Fibroblast of lung (primary cell): ENCODE results near the gene FADS2. TPM values are rescaled to one million over a fixed set of nuclear protein-coding genes. Genes with fewer than 3 reads are reported as not detected.

Experiments
- DNase-seq, 2 donors: peaks; one replicate each; pipeline versions ENCODE4 v3.0.0 to v3.0.0-alpha.2; 2010; ENCODE audit warnings: low read depth in 2 of 2
- H2AFZ ChIP-seq: 2 replicates; pipeline ENCODE4 v1.5.1; 2012; ENCODE audit warnings: low read length, control low read depth, inconsistent platforms
- H3K27ac ChIP-seq: 2 replicates; pipeline ENCODE4 v1.5.1; 2011; ENCODE audit warnings: low read length, control low read depth; ENCODE audit not compliant: insufficient read depth
- H3K27me3 ChIP-seq: 2 replicates; pipeline ENCODE4 v1.5.1; 2011; ENCODE audit warnings: mild to moderate bottlenecking, low read length; ENCODE audit not compliant: control insufficient read depth, insufficient read depth
- H3K36me3 ChIP-seq: 2 replicates; pipeline ENCODE4 v1.5.1; 2011; ENCODE audit warnings: low read length; ENCODE audit not compliant: control insufficient read depth, insufficient read depth
- H3K4me1 ChIP-seq: 2 replicates; pipeline ENCODE4 v1.5.1; 2011; ENCODE audit warnings: low read length; ENCODE audit not compliant: control insufficient read depth, insufficient read depth; ENCODE audit errors: extremely low read depth
- H3K4me2 ChIP-seq: 2 replicates; pipeline ENCODE4 v1.5.1; 2011; ENCODE audit warnings: low read length, control low read depth; ENCODE audit not compliant: insufficient read depth; ENCODE audit errors: extremely low read depth
- H3K4me3 ChIP-seq, 4 experiments: fragments of 200-600 bp in 1 of 4; sonication (generic) in 1 of 4; replicated peaks in 1 of 4; 2 replicates each; pipeline ENCODE4 v1.5.1; 2011 to 2016; ENCODE audit warnings: low read length in 4 of 4, low read depth in 3 of 4, mild to moderate bottlenecking in 3 of 4, control low read depth in 2 of 4, inconsistent platforms in 1 of 4, mixed read lengths in 1 of 4; ENCODE audit not compliant: insufficient read depth in 1 of 4; ENCODE audit errors: control extremely low read depth in 1 of 4
- H3K79me2 ChIP-seq: 2 replicates; pipeline ENCODE4 v1.5.1; 2012; ENCODE audit warnings: mild to moderate bottlenecking, low read length, inconsistent platforms; ENCODE audit not compliant: control insufficient read depth, insufficient read depth
- H3K9ac ChIP-seq: 2 replicates; pipeline ENCODE4 v1.5.1; 2011; ENCODE audit warnings: mild to moderate bottlenecking, low read length, control low read depth; ENCODE audit not compliant: insufficient read depth
- H3K9me3 ChIP-seq: 2 replicates; pipeline ENCODE4 v1.5.1; 2012; ENCODE audit warnings: low read depth, low read length; ENCODE audit not compliant: control insufficient read depth, insufficient read depth
- H4K20me1 ChIP-seq: 2 replicates; pipeline ENCODE4 v1.5.1; 2011; ENCODE audit warnings: low read length; ENCODE audit not compliant: control insufficient read depth, insufficient read depth; ENCODE audit errors: extremely low read depth
- EZH2 ChIP-seq: IDR thresholded peaks from 2 replicates; pipeline ENCODE4 v1.5.1; 2012; ENCODE audit warnings: low read length, control low read depth, mild to moderate bottlenecking; ENCODE audit errors: missing control alignments
- polyA plus RNA-seq, 2 donors: library from polyadenylated mRNA; depleted of rRNA in 1 of 2; stranded (reverse) in 1 of 2; unstranded in 1 of 2; fragments of >200 nt; gene quantifications; 2 replicates each; pipeline ENCODE4 v1.2.1, GENCODE V29; 2011 to 2012; ENCODE audit warnings: missing spikeins in 1 of 2
- total RNA-seq: library from RNA; depleted of rRNA; stranded (reverse); fragments of >200 nt; gene quantifications from 2 replicates; pipeline ENCODE4 v1.2.1, GENCODE V29; 2014
- TF ChIP-seq, protein P1 (sequence below), 2 donors: IDR thresholded peaks in 1 of 2; conservative IDR thresholded peaks in 1 of 2; 1 replicate in 1 of 2; 2 replicates in 1 of 2; pipeline ENCODE4 v1.5.1; 2011 to 2012; ENCODE audit warnings: low read length in 2 of 2, control low read depth in 1 of 2, inconsistent platforms in 1 of 2, low read depth in 1 of 2, mild to moderate bottlenecking in 1 of 2

FADS2 gene
- total and polyA plus RNA-seq, 2 donors (not counting 1 experiment from before 2014, with no cell fraction given) = 418 to 932 TPM

DNA sequence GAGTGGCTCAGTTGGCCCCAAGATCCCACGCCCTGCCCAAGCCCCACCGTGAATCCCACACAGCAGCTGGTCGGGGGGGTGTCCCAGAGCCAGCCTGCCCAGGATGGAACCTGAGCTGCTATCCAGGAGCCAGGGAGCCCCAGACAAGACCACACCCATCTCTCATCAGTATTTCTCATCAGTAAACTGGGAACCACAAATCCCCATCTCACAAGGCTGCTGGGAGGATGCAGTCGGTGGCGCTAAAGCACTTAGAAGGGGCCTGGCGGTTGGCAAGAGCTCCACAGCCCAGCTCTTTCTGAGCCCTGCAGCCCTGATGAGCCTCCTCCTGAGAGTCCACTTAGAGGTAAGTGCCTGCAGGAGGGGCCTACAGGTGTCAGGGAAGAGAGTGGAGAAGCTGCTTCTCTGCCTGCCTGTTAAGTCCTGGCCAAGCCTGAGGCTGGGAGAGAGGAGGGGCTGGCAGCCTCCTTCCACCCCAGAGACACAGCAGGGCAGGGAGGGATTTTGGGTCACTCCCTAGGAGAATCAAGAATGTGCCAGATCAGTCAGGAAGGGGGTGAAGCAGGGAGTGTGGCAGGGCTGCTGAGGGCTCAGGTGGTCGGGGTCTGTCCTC is 57.2 kb downstream of the FADS2 start:
- no peak for DNase-seq
- Histone ChIP-seq H3K79me2 (peaks cover 34% of the 10 kb centered on the region), H2AFZ (no peak overlapping the region), H3K36me3 (peaks cover 2% of the 10 kb centered on the region), H3K4me2 (no peak overlapping the region), H3K27me3 (no peaks in the 10 kb centered on the region), H4K20me1 (no peaks in the 10 kb centered on the region), H3K9me3 (no peaks in the 10 kb centered on the region), H3K4me1 (peaks cover 3% of the 10 kb centered on the region), H3K9ac (no peak overlapping the region), H3K27ac (no peak overlapping the region), H3K4me3 (no peak overlapping the region)
- TF ChIP-seq, protein P1, sequence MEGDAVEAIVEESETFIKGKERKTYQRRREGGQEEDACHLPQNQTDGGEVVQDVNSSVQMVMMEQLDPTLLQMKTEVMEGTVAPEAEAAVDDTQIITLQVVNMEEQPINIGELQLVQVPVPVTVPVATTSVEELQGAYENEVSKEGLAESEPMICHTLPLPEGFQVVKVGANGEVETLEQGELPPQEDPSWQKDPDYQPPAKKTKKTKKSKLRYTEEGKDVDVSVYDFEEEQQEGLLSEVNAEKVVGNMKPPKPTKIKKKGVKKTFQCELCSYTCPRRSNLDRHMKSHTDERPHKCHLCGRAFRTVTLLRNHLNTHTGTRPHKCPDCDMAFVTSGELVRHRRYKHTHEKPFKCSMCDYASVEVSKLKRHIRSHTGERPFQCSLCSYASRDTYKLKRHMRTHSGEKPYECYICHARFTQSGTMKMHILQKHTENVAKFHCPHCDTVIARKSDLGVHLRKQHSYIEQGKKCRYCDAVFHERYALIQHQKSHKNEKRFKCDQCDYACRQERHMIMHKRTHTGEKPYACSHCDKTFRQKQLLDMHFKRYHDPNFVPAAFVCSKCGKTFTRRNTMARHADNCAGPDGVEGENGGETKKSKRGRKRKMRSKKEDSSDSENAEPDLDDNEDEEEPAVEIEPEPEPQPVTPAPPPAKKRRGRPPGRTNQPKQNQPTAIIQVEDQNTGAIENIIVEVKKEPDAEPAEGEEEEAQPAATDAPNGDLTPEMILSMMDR (conservative IDR thresholded peaks at IDR 0.05 in 1 of 2, IDR thresholded peaks at IDR 0.05 in 1 of 2; ENCODE audit: low read depth in 1 of 2, low read length in 2 of 2) = no peak
- TF ChIP-seq EZH2 = no peak

GRCh38 chr11:61885784-61886580 is 57.9 kb downstream of the FADS2 start:
- Histone ChIP-seq H4K20me1 (no peaks in the 10 kb centered on the region), H2AFZ (no peak overlapping the region), H3K27me3 (no peaks in the 10 kb centered on the region), H3K79me2 (peaks cover 34% of the 10 kb centered on the region), H3K36me3 (peaks cover 2% of the 10 kb centered on the region), H3K4me1 (peaks cover 3% of the 10 kb centered on the region), H3K27ac (no peak overlapping the region), H3K9ac (no peak overlapping the region), H3K9me3 (no peaks in the 10 kb centered on the region), H3K4me3 (no peak overlapping the region), H3K4me2 (no peak overlapping the region)
- TF ChIP-seq EZH2 = no peak
- TF ChIP-seq, protein P1 (conservative IDR thresholded peaks at IDR 0.05 in 1 of 2, IDR thresholded peaks at IDR 0.05 in 1 of 2; ENCODE audit: low read depth in 1 of 2, low read length in 2 of 2) = no peak
- DNase-seq = no peak

GRCh38 chr11:61886643-61887042 is 58.5 kb downstream of the FADS2 start:
- no peaks in the 10 kb centered on the region for H3K27me3 ChIP-seq
- TF ChIP-seq EZH2 = no peak
- TF ChIP-seq, protein P1 (conservative IDR thresholded peaks at IDR 0.05 in 1 of 2, IDR thresholded peaks at IDR 0.05 in 1 of 2; ENCODE audit: low read depth in 1 of 2, low read length in 2 of 2) = no peak
- H3K9me3 ChIP-seq = no peaks in the 10 kb centered on the region
- H3K9ac ChIP-seq = no peak overlapping the region
- H3K4me3 ChIP-seq = no peak overlapping the region
- no peak for DNase-seq
- H3K79me2 ChIP-seq = peaks cover 34% of the 10 kb centered on the region
- H3K36me3 ChIP-seq = peaks cover 2% of the 10 kb centered on the region
- H2AFZ ChIP-seq = no peak overlapping the region
- no peak overlapping the region for H3K27ac ChIP-seq
- no peak overlapping the region for H3K4me2 ChIP-seq
- peaks cover 3% of the 10 kb centered on the region for H3K4me1 ChIP-seq
- H4K20me1 ChIP-seq = no peaks in the 10 kb centered on the region
